EH (cell line): ENCODE results near the gene SCGB1A1.
"Not testable (repeated sequence)": the region's sequence is repeated elsewhere in the genome, so short reads cannot be mapped to it uniquely, and the experiment has no call there.

ENCODE experiments used
- DNase-seq: peaks from one replicate; pipeline ENCODE4 v3.0.0-alpha.2; 2015; ENCODE audit warnings: low read depth

Gene SCGB1A1

DNA sequence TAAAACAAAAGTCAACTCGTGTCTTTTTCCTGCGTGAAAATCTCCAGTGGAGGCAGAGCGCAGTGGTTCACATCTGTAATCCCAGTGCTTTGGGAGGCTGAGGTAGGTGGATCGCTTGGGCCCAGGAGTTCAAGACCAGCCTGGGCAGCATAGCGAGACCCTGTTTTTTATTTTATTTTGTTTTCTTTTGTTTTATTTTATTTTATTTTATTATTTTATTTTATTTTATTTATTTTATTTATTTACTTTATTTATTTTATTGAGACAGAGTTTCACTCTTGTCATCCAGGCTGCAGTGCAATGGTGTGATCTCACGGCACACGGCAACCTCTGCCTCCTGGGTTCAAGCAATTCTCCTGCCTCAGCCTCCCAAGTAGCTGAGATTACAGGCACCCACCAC lies 31.1 kb downstream of the SCGB1A1 start:
- not testable (repeated sequence) for DNase-seq

GRCh38 chr11:62450543-62451240 lies 31.9 kb downstream of the SCGB1A1 start:
- DNase-seq: no peak

- DNase-seq: no peak
These were observed 32.4 kb downstream of the SCGB1A1 start for GRCh38 chr11:62451241-62451621.

GRCh38 chr11:62452261-62452660 lies 33.4 kb downstream of the SCGB1A1 start:
- no peak for DNase-seq

- DNase-seq: no peak
These were observed 34.1 kb downstream of the SCGB1A1 start for GRCh38 chr11:62452839-62453468.

GRCh38 chr11:62456630-62457029 lies 37.8 kb downstream of the SCGB1A1 start:
- no peak for DNase-seq

DNA sequence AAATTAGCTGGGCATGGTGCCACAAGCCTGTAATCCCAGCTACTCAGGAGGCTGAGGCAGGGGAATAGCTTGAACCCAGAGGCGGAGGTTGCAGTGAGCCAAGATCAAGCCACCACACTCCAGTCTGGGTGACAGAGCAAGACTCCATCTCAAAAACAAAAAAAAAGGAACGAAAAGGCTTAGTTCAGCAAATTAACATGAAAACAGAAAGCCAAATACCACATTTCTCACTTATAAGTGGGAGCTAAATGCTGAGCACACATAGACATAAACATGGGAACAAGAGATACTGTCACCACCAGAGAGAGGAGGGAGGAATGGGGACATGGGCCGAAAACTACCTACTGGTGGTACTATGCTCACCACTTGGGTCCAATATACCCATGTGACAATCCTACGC lies 38.6 kb downstream of the SCGB1A1 start:
- no peak for DNase-seq

DNA sequence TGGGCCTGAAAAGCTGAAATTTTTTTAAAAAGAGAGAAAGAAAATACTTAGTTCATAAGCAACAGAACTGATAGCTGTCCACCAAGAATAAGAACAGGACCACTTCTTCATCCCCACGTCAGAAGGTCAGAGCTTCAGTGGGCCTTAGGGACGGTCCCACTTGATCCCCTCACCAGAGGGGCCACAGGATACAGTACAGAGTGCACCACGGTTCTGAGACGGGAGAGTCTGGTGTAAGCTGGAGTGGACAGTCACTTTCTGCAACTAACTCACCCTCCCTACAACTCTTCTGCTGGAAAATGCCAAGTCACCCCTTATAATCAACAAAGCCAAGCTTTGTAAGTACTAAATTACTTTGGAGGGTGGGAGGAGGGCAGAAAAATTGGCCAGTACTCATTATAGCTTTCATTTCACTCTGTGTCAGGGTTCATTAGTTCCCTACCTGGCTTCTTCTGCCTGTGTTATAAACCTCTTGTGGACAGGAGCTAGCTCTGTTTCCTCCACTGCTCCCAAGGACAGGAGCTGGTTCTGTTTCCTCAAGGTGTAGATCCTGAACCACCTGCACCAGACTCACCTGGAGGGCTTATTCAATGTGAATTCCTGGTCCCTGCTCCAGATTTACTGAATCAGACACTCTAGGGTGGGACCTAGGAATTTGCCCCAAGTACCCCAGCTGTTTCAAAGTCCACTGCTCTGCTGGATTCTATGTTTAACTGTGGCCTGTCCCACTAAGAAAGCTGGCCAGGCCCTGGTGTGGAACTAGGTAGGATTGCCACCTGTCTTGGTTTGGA lies 39.6 kb downstream of the SCGB1A1 start:
- DNase-seq: peak; percentile 38

- peak; percentile 54 for DNase-seq
These were observed 40.2 kb downstream of the SCGB1A1 start for GRCh38 chr11:62459080-62459479.

DNA sequence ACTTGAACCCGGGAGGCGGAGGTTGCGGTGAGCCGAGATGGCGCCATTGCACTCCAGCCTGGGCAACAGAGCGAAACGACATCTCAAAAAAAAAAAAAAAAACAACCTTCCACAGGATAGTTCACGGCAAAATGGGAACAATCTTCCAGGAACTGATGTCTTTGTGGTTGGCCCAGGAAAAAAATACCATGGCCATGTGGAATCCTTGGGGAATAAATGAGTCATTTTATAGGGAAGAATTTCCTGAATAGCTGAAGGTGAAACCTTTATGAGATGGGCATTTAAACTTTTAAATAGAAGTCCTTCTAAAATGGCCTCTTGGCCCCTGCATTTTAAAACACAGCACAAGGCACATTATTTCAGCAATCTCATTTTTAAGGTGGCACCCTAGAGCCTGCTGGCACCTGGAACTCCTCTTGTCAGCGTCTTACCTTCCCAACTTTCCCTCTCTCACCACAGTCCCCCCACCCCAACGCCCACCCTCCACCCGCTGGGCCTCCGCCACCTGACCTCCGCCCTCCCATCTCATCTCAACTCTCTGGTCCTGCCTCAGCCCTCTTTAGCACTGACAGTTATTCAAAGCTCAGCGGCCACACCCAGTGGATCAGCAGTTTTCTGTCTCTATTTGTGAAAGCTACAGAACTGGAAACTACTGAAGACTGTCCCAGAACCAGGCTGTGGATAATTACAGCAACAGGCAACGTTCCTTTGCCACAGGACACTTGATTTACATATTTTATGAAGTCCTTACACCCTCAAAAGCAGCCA lies 43.1 kb downstream of the SCGB1A1 start:
- peak; percentile 94 for DNase-seq

DNA sequence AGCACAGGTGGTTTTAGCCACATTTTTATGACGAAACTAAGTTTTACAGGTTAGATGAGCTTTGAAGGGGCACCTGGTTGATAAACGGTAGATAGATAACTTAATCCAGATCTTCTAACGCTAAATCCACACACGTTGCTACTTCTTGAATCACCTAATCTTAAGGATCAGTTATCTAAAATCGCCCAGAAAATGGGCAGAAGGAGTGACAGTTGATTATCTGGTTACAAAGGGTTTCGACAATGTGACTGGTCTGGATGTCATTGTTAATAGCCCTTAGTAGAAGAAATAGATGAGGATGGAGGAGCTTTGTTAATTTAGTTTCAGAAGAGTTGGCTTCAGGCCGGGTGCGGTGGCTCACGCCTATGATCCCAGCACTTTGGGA lies 43.7 kb downstream of the SCGB1A1 start:
- DNase-seq: no peak

GRCh38 chr11:62463121-62463542 lies 44.3 kb downstream of the SCGB1A1 start:
- DNase-seq: peak; percentile 59

- DNase-seq: no peak
These were observed 45.8 kb downstream of the SCGB1A1 start for GRCh38 chr11:62464655-62465054.

DNA sequence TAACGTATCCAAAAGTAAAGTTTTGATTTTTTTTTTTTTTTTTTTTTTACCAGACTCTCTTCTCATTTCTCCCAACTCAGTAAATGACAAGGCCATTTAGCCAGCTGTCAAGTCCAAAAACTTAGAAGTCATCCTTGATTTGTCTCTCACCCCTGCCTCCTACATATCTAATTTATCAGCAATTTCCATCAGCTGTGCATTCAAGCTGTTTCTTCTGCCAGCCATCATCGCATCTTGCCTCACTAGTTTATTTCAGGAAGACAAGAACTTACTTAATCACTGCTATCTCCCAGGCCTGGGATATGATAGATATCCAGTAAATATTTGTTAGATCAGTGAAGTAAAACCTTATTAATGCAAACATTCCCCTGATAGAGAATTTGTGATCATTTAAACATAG lies 47.6 kb downstream of the SCGB1A1 start:
- DNase-seq: no peak

DNA sequence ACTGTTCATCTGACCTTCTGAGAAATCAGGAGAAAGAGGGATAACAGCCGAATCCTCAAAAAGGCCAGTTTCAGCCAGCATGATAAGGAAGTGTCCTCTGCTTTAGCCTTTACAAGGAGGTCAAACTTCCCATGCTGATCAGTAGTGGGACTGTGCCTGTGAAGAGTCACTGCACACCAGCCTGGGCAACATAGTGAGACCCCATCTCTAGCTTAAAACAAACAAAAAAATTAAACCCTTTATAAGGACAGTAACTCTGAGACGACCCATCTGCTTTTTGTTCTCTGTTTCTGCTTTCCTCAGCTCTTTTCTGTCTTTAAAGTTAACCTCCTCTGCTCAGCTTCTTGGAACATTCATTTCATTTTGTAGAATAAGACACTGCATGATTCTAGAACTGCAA lies 49.7 kb downstream of the SCGB1A1 start:
- no peak for DNase-seq

DNA sequence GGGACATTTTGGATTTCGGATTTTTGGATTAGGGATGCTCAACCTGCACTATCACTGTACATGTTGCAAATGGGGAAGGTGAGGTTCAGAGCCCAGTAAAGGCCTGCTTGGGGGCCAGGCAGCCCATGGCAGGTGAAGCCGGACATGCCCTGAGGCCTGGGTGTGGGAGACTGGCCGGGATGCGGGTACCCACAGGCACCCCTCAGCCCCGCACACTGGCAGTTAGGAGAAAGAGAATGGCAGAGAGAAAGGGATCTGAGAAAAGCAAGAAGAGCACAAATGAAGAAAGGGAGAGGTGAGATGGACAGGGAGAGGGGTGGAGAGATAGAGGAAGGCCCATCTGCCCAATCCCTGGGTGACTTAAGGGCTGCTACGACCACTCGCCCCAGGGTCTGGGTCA lies 52.8 kb downstream of the SCGB1A1 start:
- DNase-seq: no peak

DNA sequence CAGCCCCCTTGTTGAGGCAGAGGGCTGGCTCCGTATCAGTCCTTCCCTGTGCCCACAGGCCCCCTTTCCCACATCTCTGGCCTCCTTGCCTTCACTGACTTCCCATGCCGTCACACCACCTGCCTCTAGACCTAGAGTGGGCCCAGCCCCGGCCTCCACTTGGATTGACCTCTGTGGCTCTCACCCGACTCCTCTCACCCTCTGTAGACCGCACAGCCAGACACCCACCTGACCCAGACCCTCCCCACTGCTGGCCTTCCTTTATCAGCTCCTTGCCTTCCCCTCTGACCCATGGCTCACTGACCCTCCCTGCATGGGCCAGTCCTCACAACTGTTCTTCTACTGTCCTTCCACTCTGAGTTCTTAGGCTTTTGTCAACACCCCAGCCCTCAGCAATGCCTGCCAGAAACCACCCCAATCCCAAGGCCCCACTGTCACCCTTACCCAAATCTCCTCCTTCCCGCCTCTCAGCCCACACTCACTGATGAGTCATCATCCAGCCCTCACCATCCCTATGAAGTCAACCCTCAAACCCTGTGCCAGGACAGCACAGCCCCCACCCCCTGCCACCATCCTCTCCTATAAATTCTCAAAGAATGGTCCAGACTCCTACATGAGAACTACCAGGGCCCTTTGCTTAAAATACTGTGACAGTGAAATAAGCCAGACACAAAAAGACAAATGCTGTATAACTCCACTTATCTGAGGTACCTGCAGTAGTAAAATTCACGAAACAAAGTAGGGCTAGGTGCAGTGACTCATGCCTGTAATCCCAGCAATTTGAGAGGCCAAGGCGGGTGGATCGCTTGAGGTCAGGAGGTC lies 53.4 kb downstream of the SCGB1A1 start:
- peak; percentile 76 for DNase-seq
